HepG2 (cell line): ENCODE measurements around the gene ATAD3C. TPM values are rescaled to one million over a fixed set of nuclear protein-coding genes. Genes with fewer than 3 reads are reported as not detected.

Source experiments
- IKZF1 ChIP-seq: fragments of 450-650 bp; IDR thresholded peaks from 2 replicates; pipeline ENCODE4 v1.7.1; 2016
- RAD21 ChIP-seq: fragments of 450-650 bp; formaldehyde crosslinking; IDR thresholded peaks from 2 replicates; pipeline ENCODE4 v1.5.0; 2020; ENCODE audit warnings: mild to moderate bottlenecking
- U2AF1 ChIP-seq: fragments of 200-400 bp; formaldehyde crosslinking; optimal IDR thresholded peaks from 2 replicates; pipeline ENCODE3; 2017; ENCODE audit warnings: mild to moderate bottlenecking, low read depth, low read length
- ZNF441 ChIP-seq: sonication (generic); formaldehyde crosslinking; IDR thresholded peaks from 2 replicates; pipeline ENCODE4 v1.7.0; 2021; ENCODE audit warnings: missing genetic modification reagents, borderline replicate concordance
- ZNF75D ChIP-seq: sonication (generic); formaldehyde crosslinking; IDR thresholded peaks from 2 replicates; pipeline ENCODE4 v1.8.1; 2023; ENCODE audit warnings: missing genetic modification reagents, mild to moderate bottlenecking, borderline replicate concordance
- ZNF777 ChIP-seq: sonication (generic); formaldehyde crosslinking; IDR thresholded peaks from 2 replicates; pipeline ENCODE4 v1.4.0; 2020; ENCODE audit warnings: missing genetic modification reagents
- ZNF883 ChIP-seq: sonication (generic); formaldehyde crosslinking; IDR thresholded peaks from 2 replicates; pipeline ENCODE4 v1.5.1; 2020; ENCODE audit warnings: mild to moderate bottlenecking, missing genetic modification reagents; ENCODE audit errors: not compliant biosample characterization
- ZZZ3 ChIP-seq: sonication (generic); formaldehyde crosslinking; IDR thresholded peaks from 2 replicates; pipeline ENCODE4 v1.4.0; 2020; ENCODE audit warnings: missing genetic modification reagents, mild to moderate bottlenecking, borderline replicate concordance
- polyA plus RNA-seq, 8 experiments: library from polyadenylated mRNA; depleted of rRNA in 3 of 8; stranded (reverse) in 7 of 8; unstranded in 1 of 8; fragments of >200 nt; fragmentation: Illumina TruSeq in 4 of 8; extraction: Trizol in 4 of 8; gene quantifications; 2 replicates each; pipeline versions ENCODE4 v1.2.1 to v1.2.3, GENCODE V29; 2011 to 2016; ENCODE audit warnings: low read depth in 4 of 8, missing spikeins in 1 of 8, mixed read lengths in 1 of 8; ENCODE audit not compliant: insufficient read depth in 1 of 8
- total RNA-seq, 5 experiments: library from RNA; depleted of rRNA; stranded (reverse); fragments of >200 nt; fragmentation: Illumina TruSeq; extraction: Trizol; gene quantifications; 2 replicates each; pipeline ENCODE4 v1.2.3, GENCODE V29; 2016; ENCODE audit warnings: low read depth in 1 of 5
- TF ChIP-seq, protein P1 (sequence below): sonication (generic); formaldehyde crosslinking; IDR thresholded peaks from 2 replicates; pipeline ENCODE4 v1.4.0; 2020; ENCODE audit warnings: mild to moderate bottlenecking, missing genetic modification reagents
- TF ChIP-seq, protein P2 (sequence below): sonication (generic); formaldehyde crosslinking; IDR thresholded peaks from 2 replicates; pipeline ENCODE4 v1.5.1; 2020; ENCODE audit warnings: missing genetic modification reagents, mild to moderate bottlenecking, borderline replicate concordance
- TF ChIP-seq, protein P3 (sequence below): sonication (generic); formaldehyde crosslinking; IDR thresholded peaks from 2 replicates; pipeline ENCODE4 v1.5.0; 2020; ENCODE audit warnings: missing genetic modification reagents
- TF ChIP-seq, protein P4 (sequence below): sonication (generic); formaldehyde crosslinking; conservative IDR thresholded peaks from 2 replicates; pipeline ENCODE4 v1.8.0; 2022; ENCODE audit warnings: mild to moderate bottlenecking, moderate library complexity, missing genetic modification reagents

Gene ATAD3C
- total and polyA plus RNA-seq, 2 of the 13 experiments (the other 11 are each of a cell fraction or from before 2014, with no cell fraction given), result 2.4 to 3.2 TPM

DNA sequence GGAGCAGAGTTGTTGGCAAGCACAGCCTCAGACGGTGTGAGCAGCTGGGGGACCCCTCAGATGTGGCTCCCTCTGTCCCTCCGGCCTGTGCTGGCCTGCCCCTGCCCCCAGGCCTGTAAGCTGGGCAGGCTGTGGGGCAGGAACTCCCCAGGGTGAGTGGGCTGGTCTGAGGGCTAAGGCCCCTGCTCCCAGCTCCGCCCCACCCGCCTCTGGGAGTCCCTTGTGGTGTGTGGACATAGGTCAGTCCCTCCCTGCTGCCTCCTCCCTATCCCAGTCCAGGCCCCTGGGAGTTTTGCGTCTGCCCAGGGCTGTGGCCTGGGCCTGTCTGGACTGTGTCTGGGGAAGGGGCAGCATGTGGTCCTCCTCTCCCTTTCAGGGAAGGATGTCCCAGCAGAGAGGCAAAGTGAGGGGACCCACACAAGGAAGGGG is 17.6 kb upstream of the ATAD3C start (continued):
- TF ChIP-seq, protein P1, sequence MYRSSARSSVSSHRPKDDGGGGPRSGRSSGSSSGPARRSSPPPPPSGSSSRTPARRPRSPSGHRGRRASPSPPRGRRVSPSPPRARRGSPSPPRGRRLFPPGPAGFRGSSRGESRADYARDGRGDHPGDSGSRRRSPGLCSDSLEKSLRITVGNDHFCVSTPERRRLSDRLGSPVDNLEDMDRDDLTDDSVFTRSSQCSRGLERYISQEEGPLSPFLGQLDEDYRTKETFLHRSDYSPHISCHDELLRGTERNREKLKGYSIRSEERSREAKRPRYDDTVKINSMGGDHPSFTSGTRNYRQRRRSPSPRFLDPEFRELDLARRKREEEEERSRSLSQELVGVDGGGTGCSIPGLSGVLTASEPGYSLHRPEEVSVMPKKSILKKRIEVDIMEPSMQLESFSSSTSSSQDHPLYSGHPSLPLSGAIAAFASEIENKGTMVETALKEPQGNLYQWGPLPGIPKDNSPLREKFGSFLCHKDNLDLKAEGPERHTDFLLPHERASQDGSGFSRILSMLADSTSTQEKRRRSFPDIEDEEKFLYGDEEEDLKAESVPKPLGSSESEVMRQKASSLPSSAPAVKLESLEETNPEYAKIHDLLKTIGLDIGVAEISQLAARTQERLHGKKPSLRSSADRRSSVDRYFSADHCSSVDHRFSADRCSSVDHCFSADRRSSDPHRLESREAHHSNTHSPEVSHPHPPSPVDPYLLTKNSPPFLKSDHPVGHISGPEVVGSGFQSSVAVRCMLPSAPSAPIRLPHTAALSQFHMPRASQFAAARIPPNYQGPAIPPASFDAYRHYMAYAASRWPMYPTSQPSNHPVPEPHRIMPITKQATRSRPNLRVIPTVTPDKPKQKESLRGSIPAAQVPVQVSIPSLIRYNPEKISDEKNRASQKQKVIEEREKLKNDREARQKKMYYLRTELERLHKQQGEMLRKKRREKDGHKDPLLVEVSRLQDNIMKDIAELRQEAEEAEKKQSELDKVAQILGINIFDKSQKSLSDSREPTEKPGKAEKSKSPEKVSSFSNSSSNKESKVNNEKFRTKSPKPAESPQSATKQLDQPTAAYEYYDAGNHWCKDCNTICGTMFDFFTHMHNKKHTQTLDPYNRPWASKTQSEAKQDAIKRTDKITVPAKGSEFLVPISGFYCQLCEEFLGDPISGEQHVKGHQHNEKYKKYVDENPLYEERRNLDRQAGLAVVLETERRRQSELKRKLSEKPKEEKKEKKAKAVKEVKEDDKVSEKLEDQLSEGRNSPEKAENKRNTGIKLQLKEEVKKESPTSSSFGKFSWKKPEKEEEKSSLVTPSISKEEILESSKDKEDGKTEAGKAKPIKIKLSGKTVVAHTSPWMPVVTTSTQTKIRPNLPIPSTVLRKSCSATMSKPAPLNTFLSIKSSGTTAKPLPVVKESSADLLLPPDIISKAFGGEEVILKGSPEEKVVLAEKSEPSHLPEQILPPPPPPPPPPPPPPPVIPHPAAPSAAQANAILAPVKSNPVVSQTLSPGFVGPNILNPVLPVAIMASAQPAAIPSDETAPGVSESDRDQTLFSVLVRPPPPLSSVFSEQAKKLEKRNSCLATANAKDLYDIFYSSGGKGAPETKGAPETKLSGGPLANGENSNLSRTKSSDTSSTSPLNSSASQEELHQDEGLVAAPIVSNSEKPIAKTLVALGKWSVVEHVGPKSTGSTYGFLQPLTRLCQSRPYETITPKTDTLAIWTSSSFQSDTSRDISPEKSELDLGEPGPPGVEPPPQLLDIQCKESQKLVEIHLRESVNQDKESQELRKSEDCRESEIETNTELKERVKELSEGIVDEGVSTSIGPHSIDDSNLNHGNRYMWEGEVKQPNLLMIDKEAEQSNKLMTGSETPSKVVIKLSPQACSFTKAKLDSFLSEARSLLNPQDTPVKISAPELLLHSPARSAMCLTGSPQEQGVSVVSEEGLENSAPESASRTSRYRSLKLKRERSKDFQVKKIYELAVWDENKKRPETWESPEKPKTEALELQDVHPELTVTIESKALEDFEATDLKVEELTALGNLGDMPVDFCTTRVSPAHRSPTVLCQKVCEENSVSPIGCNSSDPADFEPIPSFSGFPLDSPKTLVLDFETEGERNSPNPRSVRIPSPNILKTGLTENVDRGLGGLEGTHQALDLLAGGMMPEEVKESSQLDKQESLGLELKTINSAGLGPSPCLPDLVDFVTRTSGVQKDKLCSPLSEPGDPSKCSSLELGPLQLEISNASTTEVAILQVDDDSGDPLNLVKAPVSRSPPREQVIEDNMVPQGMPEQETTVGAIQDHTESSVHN (CRISPR knock-in tag), result peak; percentile 46; the same call in 1 of the 2 replicates
- TF ChIP-seq, protein P2, sequence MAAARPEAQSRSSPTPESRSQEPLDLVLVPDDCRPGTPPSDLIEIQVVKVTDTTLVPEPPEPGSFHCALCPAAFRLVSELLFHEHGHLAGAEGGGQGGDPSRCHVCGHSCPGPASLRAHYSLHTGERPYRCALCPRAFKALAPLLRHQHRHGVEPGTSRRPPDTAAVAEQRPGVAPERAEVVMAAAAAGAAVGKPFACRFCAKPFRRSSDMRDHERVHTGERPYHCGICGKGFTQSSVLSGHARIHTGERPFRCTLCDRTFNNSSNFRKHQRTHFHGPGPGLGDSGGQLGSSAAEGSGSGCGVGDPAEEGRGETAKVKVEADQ (CRISPR knock-in tag), result 0 out of 2 replicates have a peak, but pooled peaks have one; percentile 68
- TF ChIP-seq RAD21 (CRISPR knock-in tag) (peak; percentile 29; the same call in 1 of the 2 replicates), U2AF1 (no peak), ZNF883 (CRISPR knock-in tag) (peak; percentile 80), ZNF441 (CRISPR knock-in tag) (no peak; the same call in 1 of the 2 replicates), IKZF1 (no peak), ZNF75D (no peak), ZZZ3 (CRISPR knock-in tag) (no peak), ZNF777 (CRISPR knock-in tag) (0 out of 2 replicates have a peak, but pooled peaks have one; percentile 17)
- TF ChIP-seq, protein P3, sequence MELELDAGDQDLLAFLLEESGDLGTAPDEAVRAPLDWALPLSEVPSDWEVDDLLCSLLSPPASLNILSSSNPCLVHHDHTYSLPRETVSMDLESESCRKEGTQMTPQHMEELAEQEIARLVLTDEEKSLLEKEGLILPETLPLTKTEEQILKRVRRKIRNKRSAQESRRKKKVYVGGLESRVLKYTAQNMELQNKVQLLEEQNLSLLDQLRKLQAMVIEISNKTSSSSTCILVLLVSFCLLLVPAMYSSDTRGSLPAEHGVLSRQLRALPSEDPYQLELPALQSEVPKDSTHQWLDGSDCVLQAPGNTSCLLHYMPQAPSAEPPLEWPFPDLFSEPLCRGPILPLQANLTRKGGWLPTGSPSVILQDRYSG, result no peak
- TF ChIP-seq, protein P4, sequence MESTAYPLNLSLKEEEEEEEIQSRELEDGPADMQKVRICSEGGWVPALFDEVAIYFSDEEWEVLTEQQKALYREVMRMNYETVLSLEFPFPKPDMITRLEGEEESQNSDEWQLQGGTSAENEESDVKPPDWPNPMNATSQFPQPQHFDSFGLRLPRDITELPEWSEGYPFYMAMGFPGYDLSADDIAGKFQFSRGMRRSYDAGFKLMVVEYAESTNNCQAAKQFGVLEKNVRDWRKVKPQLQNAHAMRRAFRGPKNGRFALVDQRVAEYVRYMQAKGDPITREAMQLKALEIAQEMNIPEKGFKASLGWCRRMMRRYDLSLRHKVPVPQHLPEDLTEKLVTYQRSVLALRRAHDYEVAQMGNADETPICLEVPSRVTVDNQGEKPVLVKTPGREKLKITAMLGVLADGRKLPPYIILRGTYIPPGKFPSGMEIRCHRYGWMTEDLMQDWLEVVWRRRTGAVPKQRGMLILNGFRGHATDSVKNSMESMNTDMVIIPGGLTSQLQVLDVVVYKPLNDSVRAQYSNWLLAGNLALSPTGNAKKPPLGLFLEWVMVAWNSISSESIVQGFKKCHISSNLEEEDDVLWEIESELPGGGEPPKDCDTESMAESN (CRISPR knock-in tag), result peak; percentile 51; the same call in 1 of the 2 replicates
